Mucosa of descending colon (tissue), 3 donors: ENCODE measurements around the gene SETDB1. TPM values are rescaled to one million over a fixed set of nuclear protein-coding genes. Genes with fewer than 3 reads are reported as not detected.

ENCODE experiments used
- ATAC-seq: fragments of 200-7000 bp; cut with Tn5 transposase; one replicate; pipeline ENCODE4 v1.9.1; 2020; ENCODE audit warnings: mild to moderate bottlenecking, moderate library complexity
- DNase-seq, 3 donors: peaks; one replicate each; pipeline ENCODE4 v3.0.0-alpha.2; 2020
- H3K36me3 ChIP-seq: fragments of 200-600 bp; one replicate; pipeline ENCODE4 v1.8.0; 2021; ENCODE audit warnings: low read depth, mild to moderate bottlenecking
- H3K4me1 ChIP-seq: fragments of 200-600 bp; one replicate; pipeline ENCODE4 v1.8.0; 2021; ENCODE audit warnings: low read depth, mild to moderate bottlenecking
- H3K4me3 ChIP-seq: fragments of 200-600 bp; one replicate; pipeline ENCODE4 v1.8.0; 2021; ENCODE audit warnings: mild to moderate bottlenecking
- H3K9me3 ChIP-seq: fragments of 200-600 bp; one replicate; pipeline ENCODE4 v1.8.0; 2021; ENCODE audit warnings: mild to moderate bottlenecking
- CTCF ChIP-seq: fragments of 200-600 bp; IDR thresholded peaks from one replicate; pipeline ENCODE4 v1.8.0; 2022; ENCODE audit warnings: antibody characterized with exemption, mild to moderate bottlenecking
- intact Hi-C, 2 donors: fragments of 100-400 bp; cut with DNase I in 1 of 2; cut with micrococcal nuclease in 1 of 2; formaldehyde crosslinking; loops; one replicate each; pipeline versions ENCODE4 v1.11.0 to v1.11.1; 2022; cut with DNase I, micrococcal nuclease
- total RNA-seq, 3 donors: library from RNA; stranded (reverse); fragmentation: NEBNext Ultra II Directional in 2 of 3; extraction: Animal tissue kit (Norgen Biotek cat#: 25700) in 2 of 3; gene quantifications; one replicate each; pipeline versions ENCODE4 v1.2.1 to v1.2.4, GENCODE V29; 2021 to 2023
- donor health status: DM: no; HTN: no; CAD: no; lungs with moderate emphysema.
- donor health status: DM: no; HTN: no; CAD: no.
- donor health status: DM: no; HTN: yes; CAD: no.

Gene SETDB1
- total RNA-seq, 3 donors from 2014 or later: 35.4 to 49.4 (median 42.8) TPM

GRCh38 chr1:150997126-150997872, 71.1 kb downstream of the SETDB1 start:
- Histone ChIP-seq H3K9me3 (no peaks in the 10 kb centered on the region), H3K36me3 (peaks cover 9% of the 10 kb centered on the region), H3K4me1 (no peaks in the 10 kb centered on the region), H3K4me3 (no peak overlapping the region)
- intact Hi-C loops: no loop called here
- DNase-seq (no peak), ATAC-seq (no peak)
- no peak for TF ChIP-seq CTCF

GRCh38 chr1:150997949-150998348, 71.8 kb downstream of the SETDB1 start:
- TF ChIP-seq CTCF: no peak
- no peak for ATAC-seq
- H3K36me3 ChIP-seq: peaks cover 9% of the 10 kb centered on the region

GRCh38 chr1:150999051-150999674, 73.0 kb downstream of the SETDB1 start:
- intact Hi-C loops: no loop called here
- TF ChIP-seq CTCF: no peak
- Histone ChIP-seq H3K9me3 (no peaks in the 10 kb centered on the region), H3K4me3 (no peak overlapping the region), H3K36me3 (peaks cover 9% of the 10 kb centered on the region), H3K4me1 (peaks cover 9% of the 10 kb centered on the region)
- DNase-seq (no peak), ATAC-seq (no peak)

More at GRCh38 chr1:150997949-150998348, 71.8 kb downstream of the SETDB1 start:
- H3K4me3 ChIP-seq: no peak overlapping the region
- no peaks in the 10 kb centered on the region for H3K4me1 ChIP-seq
- DNase-seq: no peak
- intact Hi-C loops: no loop called here
- H3K9me3 ChIP-seq: no peaks in the 10 kb centered on the region

- ATAC-seq (no peak), DNase-seq (no peak)
- no peak overlapping the region for H3K4me3 ChIP-seq
- peaks cover 17% of the 10 kb centered on the region for H3K4me1 ChIP-seq
- H3K36me3 ChIP-seq: peaks cover 9% of the 10 kb centered on the region
- intact Hi-C loops: loop anchor here in 1 of 2 donors (10.0 kb wide), 1 partner anchor 55 kb away; the partner anchor contains the start of gene CDC42SE1
- no peaks in the 10 kb centered on the region for H3K9me3 ChIP-seq
- no peak for TF ChIP-seq CTCF
These were observed 73.8 kb downstream of the SETDB1 start for GRCh38 chr1:150999926-151000325.

- no peak for ATAC-seq
- intact Hi-C loops: loop anchor here in 1 of 2 donors (10.0 kb wide), 1 partner anchor 54 kb away; the partner anchor contains the start of gene CDC42SE1
These were observed 74.2 kb downstream of the SETDB1 start for GRCh38 chr1:151000408-151000807.

More at GRCh38 chr1:151000408-151000807, 74.2 kb downstream of the SETDB1 start:
- no peaks in the 10 kb centered on the region for H3K9me3 ChIP-seq
- H3K36me3 ChIP-seq: peaks cover 9% of the 10 kb centered on the region
- DNase-seq: no peak
- TF ChIP-seq CTCF: no peak
- H3K4me1 ChIP-seq: peaks cover 21% of the 10 kb centered on the region
- H3K4me3 ChIP-seq: no peak overlapping the region
